H9 (cell line): Measurements from ENCODE around the gene LNX2. TPM values are rescaled to one million over a fixed set of nuclear protein-coding genes. Genes with fewer than 3 reads are reported as not detected.

Experiments used
- DNase-seq: peaks from one replicate; pipeline ENCODE4 v3.0.0-alpha.2; 2017
- H2AFZ ChIP-seq: one replicate; pipeline ENCODE4 v1.6.1; 2013; ENCODE audit warnings: mild to moderate bottlenecking, low read length, control low read depth, moderate library complexity
- H2AK5ac ChIP-seq: 2 replicates; pipeline ENCODE4 v1.6.1; 2013; ENCODE audit warnings: low read length, control low read depth, mixed read lengths; ENCODE audit not compliant: insufficient read length
- H2BK120ac ChIP-seq: one replicate; pipeline ENCODE4 v1.6.1; 2013; ENCODE audit warnings: low read depth, mild to moderate bottlenecking, low read length, control low read depth, inconsistent platforms; ENCODE audit not compliant: poor library complexity, severe bottlenecking
- H2BK12ac ChIP-seq: 2 replicates; pipeline ENCODE4 v1.6.1; 2013; ENCODE audit warnings: low read length, control low read depth, mixed read lengths, low read depth; ENCODE audit not compliant: insufficient read length
- H2BK15ac ChIP-seq: 2 replicates; pipeline ENCODE4 v1.6.1; 2013; ENCODE audit warnings: low read depth, low read length, control low read depth
- H2BK20ac ChIP-seq: one replicate; pipeline ENCODE4 v1.6.1; 2013; ENCODE audit warnings: low read depth, mild to moderate bottlenecking, low read length, control low read depth, inconsistent platforms; ENCODE audit not compliant: poor library complexity, severe bottlenecking
- H2BK5ac ChIP-seq: 2 replicates; pipeline ENCODE4 v1.6.1; 2013; ENCODE audit warnings: low read length, control low read depth, mixed read lengths; ENCODE audit not compliant: insufficient read length
- H3K14ac ChIP-seq: 2 replicates; pipeline ENCODE4 v1.6.1; 2013; ENCODE audit warnings: low read length, control low read depth; ENCODE audit not compliant: insufficient read depth
- H3K18ac ChIP-seq: 2 replicates; pipeline ENCODE4 v1.6.1; 2013; ENCODE audit warnings: low read depth, mild to moderate bottlenecking, mixed read lengths, low read length, control low read depth; ENCODE audit not compliant: insufficient read length
- H3K23ac ChIP-seq: 2 replicates; pipeline ENCODE4 v1.6.1; 2013; ENCODE audit warnings: low read length, control low read depth, mixed read lengths, low read depth; ENCODE audit not compliant: insufficient read length
- H3K23me2 ChIP-seq: 2 replicates; pipeline ENCODE4 v1.6.1; 2013; ENCODE audit warnings: low read depth, mild to moderate bottlenecking, mixed read lengths, low read length, control low read depth; ENCODE audit not compliant: insufficient read length, poor library complexity, severe bottlenecking
- H3K27ac ChIP-seq: 2 replicates; pipeline ENCODE4 v1.5.1; 2013; ENCODE audit warnings: low read length, control low read depth, mixed read lengths, low read depth; ENCODE audit not compliant: insufficient read length
- H3K27me3 ChIP-seq: 2 replicates; pipeline ENCODE4 v1.6.1; 2013; ENCODE audit warnings: low read length, control low read depth, inconsistent platforms; ENCODE audit not compliant: insufficient read depth
- H3K4ac ChIP-seq: 2 replicates; pipeline ENCODE4 v1.6.1; 2013; ENCODE audit warnings: low read depth, mild to moderate bottlenecking, control low read depth, inconsistent platforms, low read length, moderate library complexity
- H3K4me1 ChIP-seq: 2 replicates; pipeline ENCODE4 v1.6.1; 2013; ENCODE audit warnings: low read length, control low read depth, inconsistent platforms; ENCODE audit not compliant: insufficient read depth
- H3K4me2 ChIP-seq: 2 replicates; pipeline ENCODE4 v1.6.1; 2013; ENCODE audit warnings: low read length, control low read depth, mixed read lengths; ENCODE audit not compliant: insufficient read length, insufficient read depth
- H3K56ac ChIP-seq: 2 replicates; pipeline ENCODE4 v1.6.1; 2013; ENCODE audit warnings: low read depth, mild to moderate bottlenecking, mixed read lengths, low read length, control low read depth; ENCODE audit not compliant: insufficient read length
- H3K79me1 ChIP-seq: 2 replicates; pipeline ENCODE4 v1.6.1; 2013; ENCODE audit warnings: low read depth, mild to moderate bottlenecking, moderate library complexity, low read length, control low read depth, inconsistent platforms; ENCODE audit not compliant: insufficient read depth, poor library complexity, severe bottlenecking
- H3K79me2 ChIP-seq: 2 replicates; pipeline ENCODE4 v1.6.1; 2013; ENCODE audit warnings: low read length, control low read depth, inconsistent platforms; ENCODE audit not compliant: insufficient read depth
- H3K9ac ChIP-seq: 2 replicates; pipeline ENCODE4 v1.6.1; 2013; ENCODE audit warnings: low read length, control low read depth, mixed read lengths; ENCODE audit not compliant: insufficient read length; ENCODE audit errors: extremely low read depth
- H3K9me3 ChIP-seq: one replicate; pipeline ENCODE4 v1.6.1; 2013; ENCODE audit warnings: low read depth, low read length, inconsistent platforms; ENCODE audit not compliant: control insufficient read depth
- H3T11ph ChIP-seq: one replicate; pipeline ENCODE4 v1.6.1; 2013; ENCODE audit warnings: mild to moderate bottlenecking, low read length, control low read depth, inconsistent platforms
- H4K20me1 ChIP-seq: one replicate; pipeline ENCODE4 v1.6.1; 2013; ENCODE audit not compliant: control insufficient read depth, insufficient read length, insufficient read depth
- H4K5ac ChIP-seq: 2 replicates; pipeline ENCODE4 v1.6.1; 2013; ENCODE audit warnings: low read depth, mild to moderate bottlenecking, mixed read lengths, low read length, control low read depth; ENCODE audit not compliant: insufficient read length
- H4K8ac ChIP-seq: replicated peaks from 2 replicates; pipeline ENCODE4 v1.6.1; 2013; ENCODE audit warnings: low read length, control low read depth, mixed read lengths, low read depth; ENCODE audit not compliant: insufficient read length
- H4K91ac ChIP-seq: 2 replicates; pipeline ENCODE4 v1.6.1; 2013; ENCODE audit warnings: low read depth, mild to moderate bottlenecking, moderate library complexity, mixed read lengths, low read length, control low read depth; ENCODE audit not compliant: insufficient read length
- H3K27ac Mint-ChIP-seq, 3 experiments: 2 replicates in 2 of 3; 3 replicates in 1 of 3; pipeline ENCODE4 v1.8.0; 2020 to 2021; ENCODE audit warnings: mixed read lengths in 3 of 3, mild to moderate bottlenecking in 1 of 3, moderate library complexity in 1 of 3
- H3K27me3 Mint-ChIP-seq: 2 replicates; pipeline ENCODE4 v1.8.0; 2021; ENCODE audit warnings: low read depth, mild to moderate bottlenecking, moderate library complexity, mixed read lengths
- H3K36me3 Mint-ChIP-seq, 3 experiments: 2 replicates in 2 of 3; 3 replicates in 1 of 3; pipeline ENCODE4 v1.8.0; 2020 to 2021; ENCODE audit warnings: low read depth in 3 of 3, mixed read lengths in 3 of 3; ENCODE audit not compliant: insufficient read depth in 1 of 3
- H3K4me1 Mint-ChIP-seq, 2 experiments: 2 replicates each; pipeline ENCODE4 v1.8.0; 2020; ENCODE audit warnings: mixed read lengths in 2 of 2
- H3K4me3 Mint-ChIP-seq, 2 experiments: 2 replicates in 1 of 2; 3 replicates in 1 of 2; pipeline ENCODE4 v1.8.0; 2020 to 2021; ENCODE audit warnings: mild to moderate bottlenecking in 2 of 2, mixed read lengths in 2 of 2, moderate library complexity in 1 of 2
- H3K9me3 Mint-ChIP-seq, 2 experiments: 2 replicates in 1 of 2; 3 replicates in 1 of 2; pipeline ENCODE4 v1.8.0; 2020; ENCODE audit warnings: mild to moderate bottlenecking in 2 of 2, mixed read lengths in 2 of 2, moderate library complexity in 1 of 2
- WGBS: extraction: QIAGEN DNeasy Blood & Tissue Kit; methylation state at CpG from one replicate; pipeline ENCODE4 v1.1.7; 2013; ENCODE audit warnings: missing lambda C conversion rate, low lambda C conversion rate, mixed read lengths; ENCODE audit not compliant: insufficient read length; ENCODE audit errors: extremely low coverage; 5-methylcytosine and 5-hydroxymethylcytosine counted together
- total RNA-seq: library from RNA; stranded (reverse); gene quantifications from 2 replicates; pipeline ENCODE4 v1.2.1, GENCODE V29; 2021
- TF ChIP-seq, protein P1 (sequence below): fragments of 200-600 bp; sonication (generic); conservative IDR thresholded peaks from 3 replicates; pipeline ENCODE4 v1.8.0; 2021; ENCODE audit warnings: antibody characterized with exemption, mild to moderate bottlenecking

LNX2 gene
- total RNA-seq, 1 experiment from 2014 or later = 12.4 TPM

- Histone ChIP-seq H4K91ac (no peak overlapping the region), H3K4me1 (no peaks in the 10 kb centered on the region), H3K79me1 (no peaks in the 10 kb centered on the region), H3K27ac (no peak overlapping the region), H4K20me1 (no peaks in the 10 kb centered on the region), H3K4me2 (no peak overlapping the region), H3K4ac (no peak overlapping the region), H4K5ac (no peak overlapping the region), H3K18ac (no peak overlapping the region), H3K14ac (no peak overlapping the region), H3K56ac (no peak overlapping the region), H2AFZ (no peak overlapping the region), H2BK120ac (no peak overlapping the region), H2BK20ac (no peak overlapping the region), H3K9ac (no peak overlapping the region), H3K23me2 (no peaks in the 10 kb centered on the region), H3K9me3 (no peaks in the 10 kb centered on the region), H3K79me2 (no peaks in the 10 kb centered on the region), H2BK5ac (no peak overlapping the region), H3T11ph (no peak overlapping the region), H4K8ac (no peak overlapping the region), H3K23ac (no peak overlapping the region), H2BK12ac (no peak overlapping the region), H2AK5ac (no peak overlapping the region), H3K27me3 (no peaks in the 10 kb centered on the region), H2BK15ac (no peak overlapping the region)
- Mint-ChIP-seq H3K4me1 (no peaks in the 10 kb centered on the region; a peak in 1 of 4 replicates), H3K27ac (no peak overlapping the region), H3K36me3 (no peaks in the 10 kb centered on the region), H3K27me3 (peaks cover 12% of the 10 kb centered on the region), H3K4me3 (no peak overlapping the region), H3K9me3 (no peaks in the 10 kb centered on the region)
- TF ChIP-seq, protein P1, sequence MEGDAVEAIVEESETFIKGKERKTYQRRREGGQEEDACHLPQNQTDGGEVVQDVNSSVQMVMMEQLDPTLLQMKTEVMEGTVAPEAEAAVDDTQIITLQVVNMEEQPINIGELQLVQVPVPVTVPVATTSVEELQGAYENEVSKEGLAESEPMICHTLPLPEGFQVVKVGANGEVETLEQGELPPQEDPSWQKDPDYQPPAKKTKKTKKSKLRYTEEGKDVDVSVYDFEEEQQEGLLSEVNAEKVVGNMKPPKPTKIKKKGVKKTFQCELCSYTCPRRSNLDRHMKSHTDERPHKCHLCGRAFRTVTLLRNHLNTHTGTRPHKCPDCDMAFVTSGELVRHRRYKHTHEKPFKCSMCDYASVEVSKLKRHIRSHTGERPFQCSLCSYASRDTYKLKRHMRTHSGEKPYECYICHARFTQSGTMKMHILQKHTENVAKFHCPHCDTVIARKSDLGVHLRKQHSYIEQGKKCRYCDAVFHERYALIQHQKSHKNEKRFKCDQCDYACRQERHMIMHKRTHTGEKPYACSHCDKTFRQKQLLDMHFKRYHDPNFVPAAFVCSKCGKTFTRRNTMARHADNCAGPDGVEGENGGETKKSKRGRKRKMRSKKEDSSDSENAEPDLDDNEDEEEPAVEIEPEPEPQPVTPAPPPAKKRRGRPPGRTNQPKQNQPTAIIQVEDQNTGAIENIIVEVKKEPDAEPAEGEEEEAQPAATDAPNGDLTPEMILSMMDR = no peak
- WGBS = no CpG with 5 or more reads among the region's 5 CpGs
- no peak for DNase-seq
These were observed 115.5 kb downstream of the LNX2 start for GRCh38 chr13:27504868-27505194.
